Measurements from ENCODE around the gene DNAH11.
"Not testable (repeated sequence)": the region's sequence is repeated elsewhere in the genome, so short reads cannot be mapped to it uniquely, and the experiment has no call there.

DNAH11 gene

DNA sequence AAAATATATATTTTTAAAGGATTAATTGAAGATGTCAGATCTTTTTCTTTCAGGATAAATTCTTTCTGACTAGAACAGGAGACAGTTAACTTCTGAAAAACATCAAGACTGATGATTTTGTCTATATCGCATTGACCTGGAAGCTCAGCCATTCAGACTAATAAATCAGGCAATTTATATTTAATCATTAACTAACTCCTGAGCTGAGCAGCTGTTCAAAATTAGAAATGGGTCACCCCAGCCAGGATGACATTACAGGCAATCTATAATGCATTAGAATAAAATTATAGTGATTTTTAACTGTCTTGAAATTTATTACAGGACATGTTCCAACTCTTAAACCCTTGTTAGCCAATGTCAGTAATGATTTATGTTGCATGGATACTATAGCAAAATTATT, 263.0 kb downstream of the DNAH11 start:
- DNase-seq: no peak

GRCh38 chr7:21806388-21806787, 263.5 kb downstream of the DNAH11 start:
- no peak for DNase-seq

GRCh38 chr7:21819048-21819447, 276.2 kb downstream of the DNAH11 start:
- no peak for DNase-seq

DNA sequence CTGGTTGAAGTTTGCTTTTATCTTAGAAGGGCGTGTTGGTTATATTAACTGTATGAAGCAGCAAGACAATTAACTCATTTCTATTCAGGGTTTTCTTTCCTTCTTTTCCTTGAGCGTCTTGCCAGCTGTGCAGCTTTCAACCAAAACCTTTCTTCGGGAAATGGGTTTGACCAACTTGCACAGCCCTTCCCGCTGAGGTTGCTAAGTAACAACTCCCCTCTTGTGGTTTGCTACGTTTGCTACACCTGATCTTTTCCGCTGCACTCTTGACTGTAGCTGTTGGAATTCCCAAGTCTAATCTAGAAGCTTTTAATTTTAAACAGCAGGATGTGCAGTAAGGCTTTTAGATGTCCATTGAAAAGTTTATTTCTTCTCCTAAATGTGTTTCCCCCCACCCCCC, 286.0 kb downstream of the DNAH11 start:
- no peak for DNase-seq

GRCh38 chr7:21829731-21830130, 286.9 kb downstream of the DNAH11 start:
- DNase-seq: no peak

GRCh38 chr7:21844742-21845141, 301.9 kb downstream of the DNAH11 start:
- DNase-seq: no peak

DNA sequence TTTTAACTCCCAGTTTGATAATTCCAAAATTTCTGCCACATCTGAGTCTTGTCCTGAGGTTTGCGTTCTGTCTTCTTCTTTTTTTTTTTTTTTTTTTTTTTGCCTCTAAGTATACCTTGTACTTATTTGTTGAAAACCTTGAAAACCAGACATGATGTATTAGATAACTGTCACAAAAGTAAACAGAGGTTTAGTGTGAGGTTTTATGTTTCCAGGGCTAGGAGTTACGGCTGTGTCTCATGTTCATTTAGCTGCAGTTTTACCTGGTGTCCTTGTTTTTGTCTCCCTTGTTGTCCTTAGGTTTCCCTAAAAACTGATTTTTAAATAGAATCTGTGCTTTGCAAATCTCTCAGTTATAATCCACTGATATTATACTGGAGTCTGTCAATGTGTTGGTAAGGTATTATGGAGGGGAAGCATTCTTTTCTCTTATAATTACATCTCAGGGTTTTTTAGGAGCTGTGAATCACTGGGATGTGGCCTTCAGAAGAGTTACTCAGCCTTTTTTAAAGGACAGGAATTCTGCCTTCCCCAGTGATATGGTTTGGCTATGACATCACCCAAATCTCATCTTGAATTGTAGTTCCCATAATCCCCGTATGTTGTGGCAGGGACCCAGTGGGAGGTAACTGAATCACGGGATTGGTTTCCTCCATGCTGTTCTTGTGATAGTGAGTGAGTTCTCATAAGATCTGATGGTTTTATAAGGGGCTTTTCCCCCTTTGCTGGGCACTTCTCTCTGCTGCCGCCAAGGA, 307.9 kb downstream of the DNAH11 start:
- no peak for DNase-seq

DNA sequence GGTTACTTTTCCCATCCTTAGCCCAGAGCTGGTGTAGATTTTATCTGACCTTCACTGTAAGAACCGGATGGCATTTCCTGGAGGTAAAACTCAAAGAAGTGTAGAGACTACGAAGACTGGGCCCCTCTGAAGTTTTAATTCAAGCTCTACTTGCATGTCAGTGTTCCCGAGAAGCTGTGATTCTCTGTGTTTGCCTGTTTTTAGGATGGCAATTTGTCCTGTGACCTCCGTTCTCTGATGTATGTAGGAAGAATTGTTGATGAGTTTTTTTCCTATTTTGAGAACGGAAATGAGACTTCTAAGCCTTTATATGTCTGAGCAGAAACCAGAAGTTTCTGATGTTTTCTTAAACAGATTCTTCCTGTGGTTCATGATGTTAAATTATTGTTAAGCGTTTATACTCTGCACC, 308.7 kb downstream of the DNAH11 start:
- no peak for DNase-seq

GRCh38 chr7:21865631-21866204, 322.9 kb downstream of the DNAH11 start:
- not testable (repeated sequence) for DNase-seq

DNA sequence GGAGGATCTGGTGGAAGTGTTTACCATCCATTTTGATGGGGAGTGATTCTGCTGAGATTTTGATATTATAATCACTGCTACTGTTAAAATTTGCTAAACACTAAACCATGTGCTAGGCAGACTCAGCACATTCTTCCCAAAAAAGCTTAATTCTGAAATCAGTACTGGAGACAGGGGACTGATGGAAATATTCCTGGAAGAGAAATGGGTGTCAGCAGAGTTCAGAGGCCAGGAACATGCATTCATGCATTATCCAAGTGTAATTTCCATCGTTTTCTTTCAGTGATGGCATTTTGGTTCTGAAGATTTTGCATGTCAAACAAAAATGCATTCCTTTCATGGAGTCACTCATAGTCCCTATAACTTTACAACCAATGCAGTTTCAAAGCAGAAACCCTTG, 323.9 kb downstream of the DNAH11 start:
- DNase-seq: no peak

DNA sequence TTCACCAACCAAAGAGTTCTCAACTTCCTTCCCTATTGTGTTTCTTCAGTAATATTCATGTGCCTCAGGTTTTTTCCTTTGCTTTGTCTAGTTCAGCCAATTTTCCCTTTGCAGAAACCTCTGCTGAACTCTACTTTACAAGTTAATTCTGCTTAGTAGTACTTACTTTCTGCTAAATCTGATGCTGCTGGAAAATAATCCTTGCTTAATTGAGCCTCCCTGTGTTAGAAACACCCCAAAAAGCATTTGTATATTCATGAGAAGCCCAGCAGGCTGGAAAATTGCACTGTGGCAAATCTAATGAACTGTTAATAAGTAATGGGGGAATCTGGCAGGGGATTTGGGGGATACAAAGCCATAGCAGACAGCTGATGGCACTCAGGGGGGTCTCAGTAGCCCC, 324.4 kb downstream of the DNAH11 start:
- DNase-seq: no peak

- no peak for DNase-seq
These were observed 325.2 kb downstream of the DNAH11 start for GRCh38 chr7:21867816-21868575.

DNA sequence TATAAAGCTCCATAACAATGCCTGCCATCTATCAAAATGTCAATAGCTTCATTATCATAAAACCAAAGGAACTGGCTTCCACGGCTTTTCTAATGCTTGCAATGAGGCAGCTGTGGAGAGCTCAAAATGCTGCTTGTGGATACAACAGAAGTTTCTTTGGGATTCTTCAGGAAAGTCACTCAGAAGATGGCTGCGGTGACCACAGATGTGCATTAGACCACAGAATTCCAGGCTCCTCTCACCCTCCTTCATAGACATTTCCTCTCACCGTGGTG, 325.7 kb downstream of the DNAH11 start:
- DNase-seq: no peak

DNA sequence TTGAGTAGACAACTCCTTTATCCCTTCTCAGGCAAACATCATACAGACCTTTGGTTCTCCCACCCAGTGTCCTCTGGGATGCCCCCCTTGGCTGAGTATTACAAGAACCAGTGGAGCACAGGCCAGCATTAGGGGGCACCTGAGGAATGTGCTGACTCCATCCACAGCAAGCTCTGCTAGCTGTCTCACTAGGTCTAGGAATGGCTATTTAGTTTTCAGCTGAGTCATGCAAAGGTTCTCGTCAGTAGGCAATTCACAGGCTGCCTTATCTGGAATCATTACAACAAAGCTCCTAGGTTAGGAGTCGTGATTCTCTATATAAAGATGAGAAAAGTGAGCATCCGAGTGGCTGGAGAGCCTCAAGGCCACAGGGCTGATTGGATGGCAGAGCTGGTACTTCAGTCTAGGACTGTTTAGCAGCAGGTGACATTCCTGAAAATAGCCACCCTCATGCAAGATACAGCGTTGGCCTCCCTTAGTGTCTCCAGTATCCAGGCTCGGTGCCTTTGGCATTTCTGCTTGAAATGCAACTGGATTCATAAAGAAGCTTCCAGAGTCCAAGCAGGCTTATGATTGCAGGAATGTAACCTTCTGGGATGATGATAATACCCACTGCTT, 327.1 kb downstream of the DNAH11 start:
- DNase-seq: no peak

DNA sequence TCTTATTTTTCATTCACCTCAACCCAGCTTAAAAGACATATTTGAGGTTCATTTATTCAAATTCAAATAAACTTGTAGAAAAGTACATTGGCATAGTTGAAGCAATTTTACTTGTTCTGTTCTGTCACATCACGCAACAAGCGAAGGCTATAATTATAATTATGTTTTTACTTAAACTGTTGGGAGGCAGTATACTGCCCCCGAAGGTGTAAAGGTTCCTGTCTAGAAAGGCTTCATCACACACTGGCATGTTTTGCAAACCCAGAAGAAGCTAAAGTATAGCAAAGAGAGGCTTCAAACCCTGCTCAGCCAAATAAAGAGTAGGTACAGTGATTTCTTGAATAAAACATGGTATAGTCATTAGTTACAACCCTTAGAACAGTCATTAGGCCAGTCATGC, 340.2 kb downstream of the DNAH11 start:
- no peak for DNase-seq

DNA sequence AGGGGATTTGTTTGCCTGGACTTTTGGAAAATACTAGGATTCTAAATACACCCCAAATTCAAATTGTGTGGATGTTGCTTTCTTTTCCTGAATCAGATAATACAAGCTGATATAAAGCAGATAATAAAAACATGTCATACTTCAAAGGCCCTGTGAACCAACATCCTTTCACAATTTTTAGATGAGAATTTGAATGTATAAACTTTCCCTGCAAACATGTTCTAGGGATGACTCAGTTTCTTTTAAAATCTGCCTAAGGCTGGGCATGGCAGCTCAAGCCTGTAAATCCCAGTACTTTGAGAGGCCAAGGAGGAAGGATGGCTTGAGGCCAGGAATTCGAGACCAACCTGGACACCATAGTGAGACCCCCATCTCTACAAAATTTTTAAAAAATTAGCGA, 340.7 kb downstream of the DNAH11 start:
- DNase-seq: not testable (repeated sequence)

DNA sequence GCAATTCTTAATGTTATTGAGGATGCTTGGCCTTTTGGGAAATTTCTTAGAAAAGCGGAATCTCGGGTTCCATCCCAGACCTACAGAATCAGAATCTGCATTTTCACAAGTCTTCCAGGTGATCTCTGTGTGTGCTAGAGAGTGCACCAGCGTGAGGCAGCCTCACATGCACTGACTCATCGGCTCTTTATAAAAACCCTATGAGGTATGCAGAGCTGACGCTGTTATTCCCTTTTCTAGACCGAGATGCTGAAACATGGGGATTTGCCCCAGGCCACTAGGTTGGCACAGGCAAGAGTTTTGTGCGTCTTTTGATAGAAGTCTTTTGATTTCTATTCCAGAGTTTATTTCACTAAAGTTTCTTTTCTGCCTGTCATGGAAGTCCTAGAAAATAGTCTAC, 341.7 kb downstream of the DNAH11 start:
- DNase-seq: no peak

GRCh38 chr7:21886396-21886795, 343.6 kb downstream of the DNAH11 start:
- no peak for DNase-seq

DNA sequence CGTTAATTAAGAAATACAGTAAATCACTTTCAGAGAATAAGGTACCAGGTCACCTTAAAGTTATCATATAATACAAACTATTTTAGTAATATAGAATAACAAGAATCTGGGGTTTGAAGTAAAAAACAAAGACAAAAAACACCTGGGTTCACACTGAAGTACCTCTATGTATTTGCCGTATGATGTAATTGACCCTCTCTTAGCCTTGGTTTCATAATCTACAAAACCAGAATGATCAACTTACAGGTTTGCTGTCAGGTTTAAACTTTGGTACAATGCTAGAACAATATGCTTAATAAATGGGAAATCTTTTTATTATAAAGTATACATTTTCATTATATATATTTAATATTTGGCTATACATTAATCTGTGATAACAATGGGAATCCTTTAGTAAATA, 344.5 kb downstream of the DNAH11 start:
- DNase-seq: no peak

DNA sequence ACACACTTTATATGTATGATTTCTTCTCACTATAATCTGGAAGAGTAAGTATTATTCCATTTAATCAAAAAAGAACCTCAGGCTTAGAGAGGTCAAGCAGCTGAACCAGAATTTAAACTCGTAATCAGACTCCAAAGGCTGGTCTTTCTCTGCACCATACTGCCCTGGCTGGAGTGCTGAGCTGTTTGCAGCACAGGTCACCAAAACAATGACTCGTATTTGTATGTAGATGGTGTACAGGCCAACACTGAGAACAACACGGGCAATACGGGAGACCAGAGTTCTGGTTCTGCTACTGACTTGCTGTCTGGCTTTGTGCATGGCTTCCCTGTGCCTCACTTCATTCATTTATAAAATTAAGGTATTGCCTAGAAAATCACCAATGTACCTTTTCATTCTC, 344.9 kb downstream of the DNAH11 start:
- no peak for DNase-seq

DNA sequence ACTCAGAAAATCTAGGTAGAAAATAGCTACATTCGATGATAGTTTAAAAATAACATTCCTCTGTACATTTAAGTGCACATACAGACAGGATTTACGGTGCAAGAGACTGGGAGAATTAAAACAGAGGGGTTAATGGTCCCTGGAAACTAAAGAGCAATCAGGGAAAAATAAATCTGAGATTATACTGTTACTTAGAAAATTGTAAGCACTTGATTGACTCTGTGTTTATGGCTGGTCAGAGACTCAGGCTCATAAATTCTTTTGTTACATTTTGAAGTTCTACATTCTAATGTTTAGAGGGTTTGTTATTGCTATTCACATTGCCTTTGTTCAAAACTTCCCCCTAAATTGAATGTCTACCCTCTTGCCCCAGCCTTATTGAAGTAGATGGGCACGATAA, 348.5 kb downstream of the DNAH11 start:
- DNase-seq: no peak

DNA sequence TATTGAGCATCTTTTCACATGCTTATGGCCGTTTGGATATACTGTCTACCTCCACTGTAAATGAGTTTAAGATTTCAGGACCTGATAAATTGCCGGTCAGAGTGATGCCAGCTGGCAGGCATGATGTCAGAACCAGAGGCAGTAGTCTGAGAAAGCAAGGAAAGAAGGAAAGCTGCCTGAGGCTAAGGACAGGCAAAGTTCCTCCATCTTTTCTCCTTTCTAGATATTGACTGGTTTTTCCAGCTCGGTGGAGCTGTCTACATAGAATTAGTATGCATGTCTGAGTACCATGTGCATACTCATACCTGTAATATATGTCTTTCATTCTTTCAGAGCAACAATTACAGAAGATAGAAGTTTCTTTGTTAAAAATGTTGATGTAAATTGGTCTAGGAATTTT, 350.6 kb downstream of the DNAH11 start:
- no peak for DNase-seq

DNA sequence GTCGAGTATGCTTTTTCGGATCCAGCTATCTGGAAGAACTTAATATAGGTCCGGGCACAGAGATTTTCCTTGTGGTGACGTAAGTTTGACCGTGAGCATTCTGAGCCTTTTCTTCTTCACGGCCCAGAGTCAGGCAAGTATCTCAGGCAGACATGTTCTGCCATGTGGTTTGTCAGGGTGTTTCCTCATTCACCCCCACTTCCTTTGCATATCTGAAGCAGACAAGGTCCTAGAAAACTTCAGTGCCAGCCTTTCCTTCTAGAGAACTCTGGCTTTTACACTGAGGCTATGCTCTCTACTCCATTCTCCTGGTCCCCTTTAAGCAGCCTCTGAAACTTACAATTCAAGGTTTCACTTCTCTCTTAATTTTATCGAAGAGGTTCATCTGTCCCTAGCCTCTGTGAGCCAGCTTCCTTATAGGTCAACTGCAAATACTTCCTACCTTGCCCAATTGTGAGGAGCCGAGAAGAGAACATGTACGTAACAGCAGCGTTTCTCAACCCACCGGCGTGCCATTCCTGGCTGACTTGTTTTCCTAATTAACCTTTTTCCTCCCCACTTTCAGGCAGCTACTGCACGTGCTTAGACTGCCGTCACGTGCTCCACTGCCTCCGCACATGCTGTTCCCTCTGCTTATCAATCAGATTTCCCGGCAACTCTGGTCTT, 355.6 kb downstream of the DNAH11 start:
- peak; percentile 40 for DNase-seq

Data from CD4-positive, alpha-beta T cell treated with Interleukin-21 for 1 hour (primary cell).